HG03103 (cell line): Measurements from ENCODE around the gene NUDT4.

Experiments used
- ATAC-seq: cut with Tn5 transposase; IDR thresholded peaks from one replicate; pipeline ENCODE4 v1.9.1; 2021; ENCODE audit warnings: low read depth; ENCODE audit not compliant: unreplicated experiment

NUDT4 gene

GRCh38 chr12:93451423-93452158 is 73.9 kb downstream of the NUDT4 start:
- ATAC-seq, result no peak

GRCh38 chr12:93453633-93454032 is 75.9 kb downstream of the NUDT4 start:
- no peak for ATAC-seq

- no peak for ATAC-seq
Measured at GRCh38 chr12:93456077-93456476, 78.4 kb downstream of the NUDT4 start.
